ENCODE data around the gene CTSZ.

CTSZ gene

GRCh38 chr20:59031564-59032022, 24.5 kb upstream of the CTSZ start:
- DNase-seq (ENCODE audit: low read depth in 2 of 2): no peak

- no peak for DNase-seq (ENCODE audit: low read depth in 2 of 2)
Measured at GRCh38 chr20:59030911-59031563, 24.0 kb upstream of the CTSZ start.

- DNase-seq (ENCODE audit: low read depth in 2 of 2): no peak
Measured at GRCh38 chr20:59028812-59029211, 21.8 kb upstream of the CTSZ start.

GRCh38 chr20:59027741-59028320, 20.8 kb upstream of the CTSZ start:
- DNase-seq (ENCODE audit: low read depth in 2 of 2): peak; percentile 39 to 43

- DNase-seq (ENCODE audit: low read depth in 2 of 2): no peak
Measured at GRCh38 chr20:59026904-59027740, 20.1 kb upstream of the CTSZ start.

GRCh38 chr20:59025511-59025910, 18.5 kb upstream of the CTSZ start:
- no peak for DNase-seq (ENCODE audit: low read depth in 2 of 2)

- no peak for DNase-seq (ENCODE audit: low read depth in 2 of 2)
Measured at GRCh38 chr20:59025086-59025485, 18.0 kb upstream of the CTSZ start.

- DNase-seq (ENCODE audit: low read depth in 2 of 2): no peak
Measured at GRCh38 chr20:59024111-59024530, 17.1 kb upstream of the CTSZ start.

GRCh38 chr20:59023616-59024015, 16.6 kb upstream of the CTSZ start:
- no peak for DNase-seq (ENCODE audit: low read depth in 2 of 2)

- DNase-seq (ENCODE audit: low read depth in 2 of 2): no peak
Measured at GRCh38 chr20:59022754-59023153, 15.7 kb upstream of the CTSZ start.

GRCh38 chr20:59020938-59021551, 14.0 kb upstream of the CTSZ start:
- DNase-seq (ENCODE audit: low read depth in 2 of 2): no peak

- DNase-seq (ENCODE audit: low read depth in 2 of 2): no peak
Measured at GRCh38 chr20:59019217-59019616, 12.2 kb upstream of the CTSZ start, which contains the start of gene TUBB1. Gene TUBB1 (plus strand): TSS chr20:59019429. CDS start chr20:59019523, 94 bp downstream.

- no peak for DNase-seq (ENCODE audit: low read depth in 2 of 2)
Measured at GRCh38 chr20:59018817-59019216, 11.8 kb upstream of the CTSZ start.

GRCh38 chr20:59017493-59018231, 10.6 kb upstream of the CTSZ start:
- DNase-seq (ENCODE audit: low read depth in 2 of 2): no peak

- no peak for DNase-seq (ENCODE audit: low read depth in 2 of 2)
Measured at GRCh38 chr20:59016795-59017492, 9.9 kb upstream of the CTSZ start.

GRCh38 chr20:59015812-59016711, 9.0 kb upstream of the CTSZ start:
- no peak for DNase-seq (ENCODE audit: low read depth in 2 of 2)

GRCh38 chr20:59015411-59015810, 8.4 kb upstream of the CTSZ start:
- DNase-seq (ENCODE audit: low read depth in 2 of 2): no peak

- no peak for DNase-seq (ENCODE audit: low read depth in 2 of 2)
Measured at GRCh38 chr20:59014680-59015389, 7.8 kb upstream of the CTSZ start.

- no peak for DNase-seq (ENCODE audit: low read depth in 2 of 2)
Measured at GRCh38 chr20:59013959-59014608, 7.0 kb upstream of the CTSZ start.
